SU-DHL-6 (cell line): ENCODE data around the gene NAP1L4.

Experiments
- H2AFZ ChIP-seq: fragments of 200-600 bp; sonication (generic); 2 replicates; pipeline ENCODE4 v1.6.1; 2014; ENCODE audit warnings: low read depth, mild to moderate bottlenecking, moderate library complexity, mixed read lengths, antibody characterized with exemption, low read length; ENCODE audit not compliant: severe bottlenecking
- H3F3A ChIP-seq: fragments of 200-600 bp; shearing (Covaris generic); 2 replicates; pipeline ENCODE4 v1.6.0; 2016; ENCODE audit warnings: antibody characterized with exemption, mild to moderate bottlenecking; ENCODE audit not compliant: insufficient read depth
- H3K27ac ChIP-seq: fragments of 200-600 bp; sonication (generic); 2 replicates; pipeline ENCODE4 v1.5.1; 2016; ENCODE audit warnings: low read depth, mild to moderate bottlenecking, low read length, moderate library complexity, mixed read lengths
- H3K27me3 ChIP-seq: fragments of 200-600 bp; sonication (generic), shearing (Covaris generic); 2 replicates; pipeline ENCODE4 v1.6.0; 2014; ENCODE audit warnings: mild to moderate bottlenecking, low read length
- H3K36me3 ChIP-seq: fragments of 200-600 bp; sonication (generic); 2 replicates; pipeline ENCODE4 v1.6.1; 2014; ENCODE audit warnings: mild to moderate bottlenecking, low read length, mixed read lengths
- H3K4me2 ChIP-seq: fragments of 300-600, 200-600 bp; shearing (Covaris generic), sonication (generic); 2 replicates; pipeline ENCODE4 v1.6.0; 2014; ENCODE audit warnings: low read length, low read depth, mild to moderate bottlenecking; ENCODE audit not compliant: poor library complexity, severe bottlenecking
- H3K4me3 ChIP-seq: fragments of 200-600 bp; sonication (generic); 2 replicates; pipeline ENCODE4 v1.5.1; 2014; ENCODE audit warnings: antibody characterized with exemption, low read length, mild to moderate bottlenecking, mixed read lengths; ENCODE audit not compliant: insufficient read depth, poor library complexity, severe bottlenecking
- H3K79me2 ChIP-seq: fragments of 200-600 bp; sonication (generic); 2 replicates; pipeline ENCODE4 v1.6.1; 2014; ENCODE audit warnings: mild to moderate bottlenecking, low read length, moderate library complexity; ENCODE audit not compliant: insufficient read depth
- H3K9ac ChIP-seq: fragments of 200-600 bp; sonication (generic); 2 replicates; pipeline ENCODE4 v1.7.0; 2014; ENCODE audit warnings: mild to moderate bottlenecking, low read length
- H3K9me2 ChIP-seq: fragments of 200-600 bp; sonication (generic); replicated peaks from 2 replicates; pipeline ENCODE4 v1.6.1; 2014; ENCODE audit warnings: low read length; ENCODE audit not compliant: insufficient read depth
- H3K9me3 ChIP-seq: fragments of 200-600 bp; sonication (generic); 2 replicates; pipeline ENCODE4 v1.6.1; 2014; ENCODE audit warnings: low read length, mixed read lengths; ENCODE audit not compliant: insufficient read depth
- H4K20me1 ChIP-seq: fragments of 200-600 bp; sonication (generic); 2 replicates; pipeline ENCODE4 v1.6.1; 2014; ENCODE audit warnings: low read depth, mild to moderate bottlenecking, antibody characterized with exemption, low read length, moderate library complexity, mixed read lengths
- EZH2phosphoT487 ChIP-seq: fragments of 200-600 bp; sonication (generic), shearing (Covaris generic); conservative IDR thresholded peaks from 2 replicates; pipeline ENCODE4 v1.6.1; 2018; ENCODE audit warnings: mild to moderate bottlenecking, antibody characterized with exemption, low read length, moderate library complexity, mixed read lengths
- TF ChIP-seq, protein P1 (sequence below): fragments of 200-600 bp; sonication (generic); IDR thresholded peaks from one replicate; pipeline ENCODE4 v1.5.1; 2017; ENCODE audit warnings: antibody characterized with exemption, mild to moderate bottlenecking, low read length, moderate library complexity; ENCODE audit not compliant: insufficient read depth, poor library complexity, severe bottlenecking

Gene NAP1L4

DNA sequence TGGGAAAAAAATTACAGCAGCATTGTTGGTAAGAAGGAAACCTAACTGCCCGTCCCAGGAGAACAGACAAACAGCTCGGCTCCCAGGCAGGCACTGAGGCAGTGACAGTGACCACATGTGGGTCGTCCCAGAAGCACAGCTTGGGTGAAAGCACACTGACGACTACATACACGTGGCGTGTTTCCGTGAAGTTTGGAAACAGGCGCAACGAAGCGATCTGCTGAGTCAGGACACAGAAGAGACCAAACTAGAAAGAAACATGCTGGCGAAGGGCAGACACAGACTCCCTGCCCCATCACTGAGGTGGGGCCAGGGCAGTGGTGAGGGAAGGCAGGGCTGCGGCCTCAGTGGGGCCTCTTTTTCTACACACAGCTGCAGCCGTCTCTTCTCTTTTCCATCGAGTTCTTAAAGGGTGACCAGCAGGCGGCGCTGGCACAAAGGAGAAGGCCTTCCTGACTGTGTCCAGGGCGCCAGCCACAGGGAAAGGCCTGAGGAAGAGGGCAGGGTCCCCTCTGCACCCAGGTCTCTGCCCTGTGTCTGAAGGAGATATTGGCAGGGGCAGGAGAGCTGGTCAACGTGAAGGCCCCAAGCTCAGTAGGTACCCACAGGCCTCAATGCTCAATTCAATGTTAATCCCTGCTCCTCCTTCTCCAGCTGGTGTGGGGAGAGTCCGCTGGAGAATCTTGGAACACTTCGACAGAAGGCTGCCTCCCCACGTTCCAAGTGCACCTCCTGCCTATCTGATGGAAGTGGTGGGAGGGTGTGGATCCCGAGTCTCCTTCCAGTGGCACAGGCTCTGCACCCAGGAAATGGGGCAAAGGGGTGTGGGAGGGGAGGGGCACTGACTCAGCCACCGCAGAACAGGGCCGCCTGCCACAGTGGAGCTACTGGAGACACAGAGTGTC, 45.2 kb upstream of the NAP1L4 start:
- no peak for TF ChIP-seq EZH2phosphoT487
- TF ChIP-seq, protein P1, sequence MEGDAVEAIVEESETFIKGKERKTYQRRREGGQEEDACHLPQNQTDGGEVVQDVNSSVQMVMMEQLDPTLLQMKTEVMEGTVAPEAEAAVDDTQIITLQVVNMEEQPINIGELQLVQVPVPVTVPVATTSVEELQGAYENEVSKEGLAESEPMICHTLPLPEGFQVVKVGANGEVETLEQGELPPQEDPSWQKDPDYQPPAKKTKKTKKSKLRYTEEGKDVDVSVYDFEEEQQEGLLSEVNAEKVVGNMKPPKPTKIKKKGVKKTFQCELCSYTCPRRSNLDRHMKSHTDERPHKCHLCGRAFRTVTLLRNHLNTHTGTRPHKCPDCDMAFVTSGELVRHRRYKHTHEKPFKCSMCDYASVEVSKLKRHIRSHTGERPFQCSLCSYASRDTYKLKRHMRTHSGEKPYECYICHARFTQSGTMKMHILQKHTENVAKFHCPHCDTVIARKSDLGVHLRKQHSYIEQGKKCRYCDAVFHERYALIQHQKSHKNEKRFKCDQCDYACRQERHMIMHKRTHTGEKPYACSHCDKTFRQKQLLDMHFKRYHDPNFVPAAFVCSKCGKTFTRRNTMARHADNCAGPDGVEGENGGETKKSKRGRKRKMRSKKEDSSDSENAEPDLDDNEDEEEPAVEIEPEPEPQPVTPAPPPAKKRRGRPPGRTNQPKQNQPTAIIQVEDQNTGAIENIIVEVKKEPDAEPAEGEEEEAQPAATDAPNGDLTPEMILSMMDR: peak; percentile 93
- Histone ChIP-seq H3F3A (no peaks in the 10 kb centered on the region), H3K79me2 (no peaks in the 10 kb centered on the region), H3K4me3 (no peak overlapping the region), H2AFZ (no peak overlapping the region), H3K9me3 (no peaks in the 10 kb centered on the region), H4K20me1 (no peaks in the 10 kb centered on the region), H3K9ac (no peak overlapping the region), H3K27ac (no peak overlapping the region), H3K9me2 (no peaks in the 10 kb centered on the region), H3K4me2 (no peak overlapping the region), H3K27me3 (no peaks in the 10 kb centered on the region), H3K36me3 (peaks cover 9% of the 10 kb centered on the region)

DNA sequence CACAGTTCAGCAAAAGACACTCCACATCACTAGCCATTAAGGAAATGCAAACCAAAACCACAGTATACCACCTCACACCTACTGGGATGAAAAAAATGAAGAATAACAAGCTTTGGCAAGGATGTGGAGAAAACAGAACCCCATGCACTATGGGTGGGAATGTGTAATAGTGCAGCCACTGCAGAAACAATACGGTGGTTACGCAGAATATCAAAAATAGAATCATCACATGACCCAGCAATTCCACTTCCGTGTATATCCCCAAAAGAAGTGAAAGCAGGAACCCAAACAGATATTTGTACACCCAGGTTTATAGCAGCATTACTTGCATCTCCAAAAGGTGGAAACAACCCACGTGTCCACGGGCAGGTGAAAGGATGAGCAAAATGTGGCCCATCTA, 44.3 kb upstream of the NAP1L4 start:
- H3K27ac ChIP-seq: no peak overlapping the region
- H3F3A ChIP-seq: no peaks in the 10 kb centered on the region
- H3K4me2 ChIP-seq: no peak overlapping the region
- H3K9me2 ChIP-seq: no peaks in the 10 kb centered on the region
- no peaks in the 10 kb centered on the region for H3K27me3 ChIP-seq
- no peaks in the 10 kb centered on the region for H3K79me2 ChIP-seq
- no peak overlapping the region for H3K9ac ChIP-seq
- H3K9me3 ChIP-seq: no peaks in the 10 kb centered on the region
- no peak overlapping the region for H3K4me3 ChIP-seq
- TF ChIP-seq, protein P1: no peak
- no peak for TF ChIP-seq EZH2phosphoT487
- H2AFZ ChIP-seq: no peak overlapping the region
- H3K36me3 ChIP-seq: peaks cover 9% of the 10 kb centered on the region
- no peaks in the 10 kb centered on the region for H4K20me1 ChIP-seq

DNA sequence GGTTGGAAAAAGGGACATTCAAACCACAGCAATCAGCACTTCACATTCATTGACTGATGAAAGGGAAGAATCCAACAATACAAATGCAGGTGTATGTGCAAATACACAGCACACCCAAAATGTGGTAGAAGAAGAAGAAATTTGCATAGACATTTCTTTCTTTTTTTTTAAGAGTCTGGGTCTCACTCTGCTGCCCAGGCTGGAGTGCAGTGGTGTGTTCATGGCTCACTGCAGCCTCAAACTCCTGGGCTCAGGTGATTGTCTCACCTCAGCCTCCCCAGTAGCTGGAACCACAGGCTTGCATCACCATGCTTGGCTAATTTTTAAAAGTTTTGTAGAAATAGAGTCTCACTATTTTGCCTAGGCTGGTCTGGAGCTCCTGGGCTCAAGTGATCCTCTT, 43.2 kb upstream of the NAP1L4 start:
- Histone ChIP-seq H4K20me1 (no peaks in the 10 kb centered on the region), H3K4me2 (no peak overlapping the region), H3K9ac (no peak overlapping the region), H3K9me2 (no peaks in the 10 kb centered on the region), H3F3A (no peaks in the 10 kb centered on the region), H3K79me2 (no peaks in the 10 kb centered on the region), H2AFZ (no peak overlapping the region), H3K4me3 (no peak overlapping the region), H3K27ac (no peak overlapping the region), H3K9me3 (no peaks in the 10 kb centered on the region), H3K27me3 (no peaks in the 10 kb centered on the region), H3K36me3 (peaks cover 9% of the 10 kb centered on the region)
- no peak for TF ChIP-seq EZH2phosphoT487
- TF ChIP-seq, protein P1: no peak
